ENCODE data around the gene ZNF764. TPM values are rescaled to one million over a fixed set of nuclear protein-coding genes. Genes with fewer than 3 reads are reported as not detected.

ZNF764 gene
- total and polyA plus RNA-seq, 9 of the 15 experiments (the other 6 are each of a cell fraction or from before 2014, with no cell fraction given) = 0.69 to 10.1 (median 4.1) TPM

DNA sequence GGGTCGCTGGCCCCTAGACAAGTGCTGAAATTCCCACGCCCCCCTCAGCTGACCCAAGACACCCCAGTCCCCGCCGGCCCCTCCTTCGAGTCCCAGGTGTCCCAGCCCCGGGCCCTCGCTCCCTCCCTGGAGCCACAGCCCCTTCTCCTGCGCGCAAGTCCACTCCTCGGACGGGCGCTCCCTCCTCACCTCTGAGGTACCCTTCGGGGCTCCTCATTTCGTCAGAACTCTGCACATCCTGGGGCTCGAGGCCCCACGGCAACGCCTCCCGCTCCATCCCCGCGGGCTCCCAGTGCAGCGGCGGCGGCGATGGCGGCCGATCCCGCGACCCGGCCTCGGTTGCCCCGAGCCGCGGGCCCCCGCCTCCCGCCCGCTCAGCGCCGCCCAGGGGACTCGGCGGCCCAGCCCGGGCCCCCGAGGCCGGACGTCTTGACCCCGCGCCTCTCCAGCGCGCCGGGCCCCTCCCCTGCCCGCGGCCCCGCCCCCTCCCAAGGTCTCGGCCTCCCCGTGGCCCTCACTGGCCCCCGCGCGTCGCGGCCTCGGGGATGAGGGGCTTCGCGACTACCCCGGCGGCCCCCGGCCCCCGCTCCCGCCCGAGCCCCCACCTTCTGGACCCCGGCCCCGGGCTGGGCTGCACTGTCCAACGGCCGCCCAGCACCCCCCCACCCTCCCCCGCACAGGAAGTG lies 31.9 kb downstream of the ZNF764 start, which contains the start of gene ZNF768 (continued):
- peak in 1 of 2 experiments; percentile 65; a peak in 1 of 4 replicates for TF ChIP-seq HDAC1 (IDR thresholded peaks at IDR 0.05)
- no peak for TF ChIP-seq ETV5 (CRISPR knock-in tag; IDR thresholded peaks at IDR 0.05; ENCODE audit: low read depth)
- TF ChIP-seq, protein P1, sequence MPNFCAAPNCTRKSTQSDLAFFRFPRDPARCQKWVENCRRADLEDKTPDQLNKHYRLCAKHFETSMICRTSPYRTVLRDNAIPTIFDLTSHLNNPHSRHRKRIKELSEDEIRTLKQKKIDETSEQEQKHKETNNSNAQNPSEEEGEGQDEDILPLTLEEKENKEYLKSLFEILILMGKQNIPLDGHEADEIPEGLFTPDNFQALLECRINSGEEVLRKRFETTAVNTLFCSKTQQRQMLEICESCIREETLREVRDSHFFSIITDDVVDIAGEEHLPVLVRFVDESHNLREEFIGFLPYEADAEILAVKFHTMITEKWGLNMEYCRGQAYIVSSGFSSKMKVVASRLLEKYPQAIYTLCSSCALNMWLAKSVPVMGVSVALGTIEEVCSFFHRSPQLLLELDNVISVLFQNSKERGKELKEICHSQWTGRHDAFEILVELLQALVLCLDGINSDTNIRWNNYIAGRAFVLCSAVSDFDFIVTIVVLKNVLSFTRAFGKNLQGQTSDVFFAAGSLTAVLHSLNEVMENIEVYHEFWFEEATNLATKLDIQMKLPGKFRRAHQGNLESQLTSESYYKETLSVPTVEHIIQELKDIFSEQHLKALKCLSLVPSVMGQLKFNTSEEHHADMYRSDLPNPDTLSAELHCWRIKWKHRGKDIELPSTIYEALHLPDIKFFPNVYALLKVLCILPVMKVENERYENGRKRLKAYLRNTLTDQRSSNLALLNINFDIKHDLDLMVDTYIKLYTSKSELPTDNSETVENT (CRISPR knock-in tag; IDR thresholded peaks at IDR 0.05) = 0 out of 2 replicates have a peak, but pooled peaks have one; percentile 14
- TF ChIP-seq MIER1 (IDR thresholded peaks at IDR 0.05; ENCODE audit: low read depth) = 0 out of 2 replicates have a peak, but pooled peaks have one; percentile 68
- TF ChIP-seq, protein P2, sequence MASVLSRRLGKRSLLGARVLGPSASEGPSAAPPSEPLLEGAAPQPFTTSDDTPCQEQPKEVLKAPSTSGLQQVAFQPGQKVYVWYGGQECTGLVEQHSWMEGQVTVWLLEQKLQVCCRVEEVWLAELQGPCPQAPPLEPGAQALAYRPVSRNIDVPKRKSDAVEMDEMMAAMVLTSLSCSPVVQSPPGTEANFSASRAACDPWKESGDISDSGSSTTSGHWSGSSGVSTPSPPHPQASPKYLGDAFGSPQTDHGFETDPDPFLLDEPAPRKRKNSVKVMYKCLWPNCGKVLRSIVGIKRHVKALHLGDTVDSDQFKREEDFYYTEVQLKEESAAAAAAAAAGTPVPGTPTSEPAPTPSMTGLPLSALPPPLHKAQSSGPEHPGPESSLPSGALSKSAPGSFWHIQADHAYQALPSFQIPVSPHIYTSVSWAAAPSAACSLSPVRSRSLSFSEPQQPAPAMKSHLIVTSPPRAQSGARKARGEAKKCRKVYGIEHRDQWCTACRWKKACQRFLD (CRISPR knock-in tag; IDR thresholded peaks at IDR 0.05) = peak; percentile 50; the same call in 1 of the 2 replicates
- TF ChIP-seq, protein P3, sequence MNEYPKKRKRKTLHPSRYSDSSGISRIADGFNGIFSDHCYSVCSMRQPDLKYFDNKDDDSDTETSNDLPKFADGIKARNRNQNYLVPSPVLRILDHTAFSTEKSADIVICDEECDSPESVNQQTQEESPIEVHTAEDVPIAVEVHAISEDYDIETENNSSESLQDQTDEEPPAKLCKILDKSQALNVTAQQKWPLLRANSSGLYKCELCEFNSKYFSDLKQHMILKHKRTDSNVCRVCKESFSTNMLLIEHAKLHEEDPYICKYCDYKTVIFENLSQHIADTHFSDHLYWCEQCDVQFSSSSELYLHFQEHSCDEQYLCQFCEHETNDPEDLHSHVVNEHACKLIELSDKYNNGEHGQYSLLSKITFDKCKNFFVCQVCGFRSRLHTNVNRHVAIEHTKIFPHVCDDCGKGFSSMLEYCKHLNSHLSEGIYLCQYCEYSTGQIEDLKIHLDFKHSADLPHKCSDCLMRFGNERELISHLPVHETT (CRISPR knock-in tag; conservative IDR thresholded peaks at IDR 0.05 in 1 of 2, IDR thresholded peaks at IDR 0.05 in 1 of 2) = no peak
- TF ChIP-seq TFAM (CRISPR knock-in tag; conservative IDR thresholded peaks at IDR 0.05) = no peak
- TF ChIP-seq, protein P4, sequence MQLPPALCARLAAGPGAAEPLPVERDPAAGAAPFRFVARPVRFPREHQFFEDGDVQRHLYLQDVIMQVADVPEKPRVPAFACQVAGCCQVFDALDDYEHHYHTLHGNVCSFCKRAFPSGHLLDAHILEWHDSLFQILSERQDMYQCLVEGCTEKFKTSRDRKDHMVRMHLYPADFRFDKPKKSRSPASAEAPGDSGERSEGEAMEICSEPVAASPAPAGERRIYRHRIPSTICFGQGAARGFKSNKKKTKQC (CRISPR knock-in tag; IDR thresholded peaks at IDR 0.05) = 0 out of 2 replicates have a peak, but pooled peaks have one; percentile 68
- TF ChIP-seq RFX5 (IDR thresholded peaks at IDR 0.05; ENCODE audit: low read depth, low read length) = no peak
- TF ChIP-seq, protein P5, sequence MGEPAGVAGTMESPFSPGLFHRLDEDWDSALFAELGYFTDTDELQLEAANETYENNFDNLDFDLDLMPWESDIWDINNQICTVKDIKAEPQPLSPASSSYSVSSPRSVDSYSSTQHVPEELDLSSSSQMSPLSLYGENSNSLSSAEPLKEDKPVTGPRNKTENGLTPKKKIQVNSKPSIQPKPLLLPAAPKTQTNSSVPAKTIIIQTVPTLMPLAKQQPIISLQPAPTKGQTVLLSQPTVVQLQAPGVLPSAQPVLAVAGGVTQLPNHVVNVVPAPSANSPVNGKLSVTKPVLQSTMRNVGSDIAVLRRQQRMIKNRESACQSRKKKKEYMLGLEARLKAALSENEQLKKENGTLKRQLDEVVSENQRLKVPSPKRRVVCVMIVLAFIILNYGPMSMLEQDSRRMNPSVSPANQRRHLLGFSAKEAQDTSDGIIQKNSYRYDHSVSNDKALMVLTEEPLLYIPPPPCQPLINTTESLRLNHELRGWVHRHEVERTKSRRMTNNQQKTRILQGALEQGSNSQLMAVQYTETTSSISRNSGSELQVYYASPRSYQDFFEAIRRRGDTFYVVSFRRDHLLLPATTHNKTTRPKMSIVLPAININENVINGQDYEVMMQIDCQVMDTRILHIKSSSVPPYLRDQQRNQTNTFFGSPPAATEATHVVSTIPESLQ (CRISPR knock-in tag; IDR thresholded peaks at IDR 0.05) = no peak
- no peak for TF ChIP-seq SMARCB1 (IDR thresholded peaks at IDR 0.05; ENCODE audit: insufficient read length, low read depth)
- TF ChIP-seq MTA3 (IDR thresholded peaks at IDR 0.05; ENCODE audit: borderline replicate concordance) = peak; percentile 17; the same call in 1 of the 2 replicates
- no peak for TF ChIP-seq ZNF699 (CRISPR knock-in tag; IDR thresholded peaks at IDR 0.05; ENCODE audit: insufficient replicate concordance)
- TF ChIP-seq, protein P6, sequence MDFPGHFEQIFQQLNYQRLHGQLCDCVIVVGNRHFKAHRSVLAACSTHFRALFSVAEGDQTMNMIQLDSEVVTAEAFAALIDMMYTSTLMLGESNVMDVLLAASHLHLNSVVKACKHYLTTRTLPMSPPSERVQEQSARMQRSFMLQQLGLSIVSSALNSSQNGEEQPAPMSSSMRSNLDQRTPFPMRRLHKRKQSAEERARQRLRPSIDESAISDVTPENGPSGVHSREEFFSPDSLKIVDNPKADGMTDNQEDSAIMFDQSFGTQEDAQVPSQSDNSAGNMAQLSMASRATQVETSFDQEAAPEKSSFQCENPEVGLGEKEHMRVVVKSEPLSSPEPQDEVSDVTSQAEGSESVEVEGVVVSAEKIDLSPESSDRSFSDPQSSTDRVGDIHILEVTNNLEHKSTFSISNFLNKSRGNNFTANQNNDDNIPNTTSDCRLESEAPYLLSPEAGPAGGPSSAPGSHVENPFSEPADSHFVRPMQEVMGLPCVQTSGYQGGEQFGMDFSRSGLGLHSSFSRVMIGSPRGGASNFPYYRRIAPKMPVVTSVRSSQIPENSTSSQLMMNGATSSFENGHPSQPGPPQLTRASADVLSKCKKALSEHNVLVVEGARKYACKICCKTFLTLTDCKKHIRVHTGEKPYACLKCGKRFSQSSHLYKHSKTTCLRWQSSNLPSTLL (IDR thresholded peaks at IDR 0.05) = no peak
- no peak for TF ChIP-seq POLR2A (conservative IDR thresholded peaks at IDR 0.05)
- no peak for TF ChIP-seq JUN (IDR thresholded peaks at IDR 0.05; ENCODE audit: borderline replicate concordance, low read depth, low read length)
- TF ChIP-seq JUN (CRISPR knock-in tag; IDR thresholded peaks at IDR 0.05; ENCODE audit: borderline replicate concordance) = no peak

All from K562 (cell line).